ENCODE measurements around the gene ADAM19.

DNA sequence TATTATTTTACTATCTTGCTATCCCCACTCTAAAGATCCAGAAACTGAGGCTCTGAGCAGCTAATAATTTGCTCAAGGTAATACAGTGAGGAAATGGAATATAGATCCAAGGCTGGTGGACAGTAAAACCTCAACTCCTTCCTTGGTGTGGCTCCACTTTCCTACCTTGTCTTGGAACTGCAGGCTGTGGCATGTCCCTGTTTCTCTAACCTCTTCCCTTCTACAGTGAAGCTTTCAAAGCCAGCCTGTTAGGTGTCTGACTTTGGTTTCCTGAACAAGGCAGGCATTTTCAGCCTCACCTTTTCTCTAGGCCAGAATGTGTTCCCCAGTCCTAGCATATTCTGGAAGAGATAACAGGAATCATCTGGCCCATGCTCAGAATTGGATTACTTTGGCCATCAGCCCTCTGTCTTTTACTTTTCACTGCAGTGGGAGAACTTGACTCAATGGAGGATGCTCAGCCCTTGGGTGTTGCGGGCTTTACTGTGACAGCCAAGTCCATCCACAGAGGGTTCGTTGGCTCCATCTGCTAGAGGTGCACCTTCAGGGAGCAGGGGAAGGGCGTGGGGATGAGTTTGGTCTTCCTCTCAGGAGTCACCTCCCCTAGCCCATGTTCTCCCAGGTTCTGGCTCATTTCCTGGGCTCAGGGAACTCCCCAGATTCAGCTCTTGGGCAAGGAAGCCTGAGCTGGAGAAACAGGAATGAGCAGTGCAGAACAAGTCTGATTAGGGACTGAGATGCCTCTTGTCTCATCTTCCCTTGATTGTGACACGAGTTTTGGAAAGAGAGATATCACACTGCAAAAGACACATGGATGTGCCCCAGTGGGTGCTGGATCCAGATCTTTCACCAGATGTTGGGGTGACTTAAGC is 114.4 kb downstream of the ADAM19 start:
- TF ChIP-seq, protein P1, sequence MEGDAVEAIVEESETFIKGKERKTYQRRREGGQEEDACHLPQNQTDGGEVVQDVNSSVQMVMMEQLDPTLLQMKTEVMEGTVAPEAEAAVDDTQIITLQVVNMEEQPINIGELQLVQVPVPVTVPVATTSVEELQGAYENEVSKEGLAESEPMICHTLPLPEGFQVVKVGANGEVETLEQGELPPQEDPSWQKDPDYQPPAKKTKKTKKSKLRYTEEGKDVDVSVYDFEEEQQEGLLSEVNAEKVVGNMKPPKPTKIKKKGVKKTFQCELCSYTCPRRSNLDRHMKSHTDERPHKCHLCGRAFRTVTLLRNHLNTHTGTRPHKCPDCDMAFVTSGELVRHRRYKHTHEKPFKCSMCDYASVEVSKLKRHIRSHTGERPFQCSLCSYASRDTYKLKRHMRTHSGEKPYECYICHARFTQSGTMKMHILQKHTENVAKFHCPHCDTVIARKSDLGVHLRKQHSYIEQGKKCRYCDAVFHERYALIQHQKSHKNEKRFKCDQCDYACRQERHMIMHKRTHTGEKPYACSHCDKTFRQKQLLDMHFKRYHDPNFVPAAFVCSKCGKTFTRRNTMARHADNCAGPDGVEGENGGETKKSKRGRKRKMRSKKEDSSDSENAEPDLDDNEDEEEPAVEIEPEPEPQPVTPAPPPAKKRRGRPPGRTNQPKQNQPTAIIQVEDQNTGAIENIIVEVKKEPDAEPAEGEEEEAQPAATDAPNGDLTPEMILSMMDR (IDR thresholded peaks at IDR 0.05; ENCODE audit: low read depth, low read length): no peak
- no peak for TF ChIP-seq EZH2phosphoT487 (IDR thresholded peaks at IDR 0.05; ENCODE audit: low read depth)

Measured in OCI-LY3 (cell line).